OCI-M2 (cell line): ENCODE results near the gene TFB2M.

Experiments
- DNase-seq: peaks from one replicate; lab custom pipeline; 2025; ENCODE audit not compliant: unreplicated experiment; lab: John Stamatoyannopoulos, UW

TFB2M gene

GRCh38 chr1:246516126-246516525 is 49.9 kb downstream of the TFB2M start:
- no peak for DNase-seq

GRCh38 chr1:246515390-246516005 is 50.6 kb downstream of the TFB2M start:
- DNase-seq = no peak

GRCh38 chr1:246513619-246514343 is 52.3 kb downstream of the TFB2M start:
- no peak for DNase-seq

GRCh38 chr1:246513041-246513440 is 53.0 kb downstream of the TFB2M start:
- no peak for DNase-seq

DNA sequence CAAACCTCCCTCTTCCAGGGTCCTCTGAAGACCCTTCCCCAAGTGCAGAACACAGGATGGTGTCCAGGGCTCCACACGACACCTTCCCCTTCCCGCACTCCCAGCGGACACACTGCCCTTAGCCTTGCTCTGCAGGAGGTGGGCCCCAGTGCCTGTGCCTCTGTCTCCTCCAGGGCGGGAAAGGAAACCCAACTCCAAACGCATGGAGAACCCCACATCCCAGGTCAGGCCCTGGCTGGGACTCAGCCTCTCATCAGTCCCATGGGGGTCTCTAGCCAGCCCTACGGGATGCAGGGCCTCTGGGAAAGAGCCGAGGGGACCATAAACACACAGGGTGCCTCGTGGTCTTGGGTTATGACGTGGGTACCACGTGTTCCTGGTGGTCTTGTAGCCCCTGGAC is 53.4 kb downstream of the TFB2M start:
- DNase-seq = no peak

DNA sequence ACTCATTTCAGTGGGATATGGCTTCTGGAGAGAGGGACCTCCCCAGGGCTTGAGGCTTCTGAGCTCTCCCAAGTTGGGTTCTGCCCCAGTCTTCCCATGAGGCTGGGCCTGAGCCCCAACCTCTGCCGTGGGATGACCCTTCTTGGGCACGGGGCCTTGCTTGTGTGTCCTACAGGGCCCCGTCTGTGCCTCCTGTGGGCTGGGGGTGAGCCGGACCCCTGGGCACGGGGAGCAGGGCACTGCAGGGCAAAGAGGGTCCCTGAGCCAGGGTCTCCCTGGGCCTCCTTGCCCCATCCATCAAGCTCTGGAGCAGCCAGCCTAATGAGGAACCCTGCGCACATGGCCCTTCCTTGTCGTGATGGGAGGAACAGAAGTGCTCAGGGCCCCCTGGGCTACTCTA is 53.8 kb downstream of the TFB2M start:
- DNase-seq = no peak

- no peak for DNase-seq
Measured at GRCh38 chr1:246511203-246511602, 54.9 kb downstream of the TFB2M start.

DNA sequence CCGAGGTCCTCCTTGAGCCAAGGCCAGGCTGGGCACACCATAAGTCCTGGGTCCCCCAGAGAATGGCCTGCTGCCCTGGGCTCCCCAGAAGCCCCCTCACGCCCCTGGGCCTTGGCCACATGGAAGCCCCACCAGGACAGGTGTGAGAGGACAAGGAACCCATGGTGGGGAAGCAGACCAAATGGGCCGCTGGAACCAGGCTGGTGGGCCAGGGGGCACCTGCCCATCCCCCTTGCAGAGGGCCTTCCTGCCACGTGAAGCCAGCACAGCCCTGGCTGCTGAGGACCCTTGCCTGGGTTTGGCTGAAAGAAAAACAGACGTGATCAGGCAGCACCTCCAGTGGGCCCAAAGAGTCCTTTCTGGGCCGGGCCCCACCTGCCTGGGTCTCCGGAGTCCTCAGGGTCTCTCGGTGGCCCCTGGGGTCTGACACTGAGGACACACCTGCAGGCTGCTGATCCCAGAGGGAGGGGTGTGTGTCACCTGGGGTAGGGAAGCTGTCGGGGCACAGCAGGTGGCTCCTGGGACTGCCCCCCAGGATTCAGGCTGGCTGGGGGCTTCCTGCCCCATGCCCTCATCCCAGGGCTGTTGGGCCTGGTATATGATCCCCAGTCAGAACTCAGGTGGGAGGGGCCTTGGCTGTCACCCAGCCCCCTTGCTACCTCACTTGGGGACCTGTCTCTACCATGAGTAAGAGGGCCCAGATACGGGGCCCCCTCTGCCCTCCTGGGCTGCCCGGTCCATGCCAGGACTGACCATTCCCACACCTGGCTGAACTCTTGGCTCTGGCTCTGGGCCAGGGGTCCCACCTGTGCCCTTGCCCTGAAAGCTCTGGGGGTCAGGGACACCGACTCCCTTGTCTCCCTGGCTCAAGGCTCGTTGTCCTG is 55.7 kb downstream of the TFB2M start:
- DNase-seq = no peak

DNA sequence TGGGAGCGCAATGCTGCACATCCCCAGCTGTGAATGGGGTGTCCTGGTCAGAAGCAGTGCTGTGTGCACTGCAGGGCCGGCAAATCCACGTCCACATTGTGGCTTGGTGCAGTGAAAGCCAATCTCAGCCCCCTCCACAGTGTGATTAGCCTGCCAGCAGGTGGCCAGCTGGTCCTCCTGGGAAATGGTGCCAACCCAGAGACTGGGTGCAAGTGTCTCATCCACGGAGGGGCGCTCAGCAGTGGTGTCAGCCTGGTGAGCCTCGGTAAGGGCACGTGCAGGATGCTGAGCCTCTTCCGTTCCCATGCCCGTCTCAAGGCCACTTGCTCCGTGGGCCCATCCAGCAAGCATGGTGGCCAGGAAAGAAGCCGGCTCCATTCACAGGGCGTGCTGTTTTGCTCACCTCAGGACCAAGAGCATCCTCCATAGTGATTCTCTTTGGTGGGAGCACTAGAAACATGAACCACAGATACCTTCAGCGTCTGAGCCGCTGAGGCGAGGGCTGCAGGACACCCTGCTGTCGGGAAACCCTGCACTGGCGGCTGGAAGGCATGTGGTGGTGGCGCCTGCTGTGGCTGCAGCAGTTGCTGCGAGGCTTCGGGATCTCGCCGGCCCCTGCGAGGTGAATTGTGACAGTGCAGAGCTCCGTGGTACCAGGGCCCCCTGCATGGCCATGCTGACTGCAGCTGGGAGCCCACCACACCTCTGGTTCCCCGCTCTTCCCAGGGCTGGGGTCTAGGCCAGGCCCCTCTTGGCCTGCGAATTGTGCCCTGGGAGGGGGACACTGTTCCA is 57.0 kb downstream of the TFB2M start:
- DNase-seq = no peak

GRCh38 chr1:246506674-246507481 is 59.2 kb downstream of the TFB2M start, which contains the start of gene SMYD3:
Gene SMYD3, minus strand, starts transcription at chr1:246507279.
- DNase-seq = no peak

DNA sequence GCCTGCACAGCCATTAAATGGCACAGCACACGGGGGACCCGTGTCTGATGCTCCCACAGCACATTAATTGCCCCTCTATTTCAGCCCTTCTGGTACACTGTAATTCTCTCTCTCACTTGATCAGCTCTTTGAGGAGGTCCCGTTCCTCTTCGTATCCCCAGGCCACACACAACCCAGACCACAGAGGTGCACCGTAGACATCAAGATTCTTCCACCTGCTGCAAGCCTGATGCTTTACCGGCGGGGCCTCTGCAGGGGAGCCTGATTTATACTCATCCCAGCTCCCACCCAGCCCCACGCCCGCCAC is 59.7 kb downstream of the TFB2M start:
- no peak for DNase-seq

DNA sequence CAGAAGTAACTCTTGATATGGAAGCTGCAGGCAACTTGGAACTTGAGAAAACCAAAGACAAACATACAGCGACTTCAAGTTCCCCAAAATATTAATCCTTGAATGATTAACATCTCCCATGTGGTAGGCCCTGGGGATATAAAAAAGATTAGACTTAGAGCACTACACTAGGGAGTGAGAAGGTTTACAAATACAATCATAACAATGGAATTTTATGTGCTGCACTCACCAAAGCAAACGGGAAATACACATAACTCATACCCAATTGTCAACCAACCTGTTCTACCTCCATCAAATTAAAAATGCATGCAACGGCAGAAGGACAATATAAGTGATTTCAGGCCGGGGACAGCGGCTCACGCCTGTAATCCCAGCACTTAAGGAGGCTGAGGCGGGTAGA is 62.7 kb downstream of the TFB2M start:
- no peak for DNase-seq

DNA sequence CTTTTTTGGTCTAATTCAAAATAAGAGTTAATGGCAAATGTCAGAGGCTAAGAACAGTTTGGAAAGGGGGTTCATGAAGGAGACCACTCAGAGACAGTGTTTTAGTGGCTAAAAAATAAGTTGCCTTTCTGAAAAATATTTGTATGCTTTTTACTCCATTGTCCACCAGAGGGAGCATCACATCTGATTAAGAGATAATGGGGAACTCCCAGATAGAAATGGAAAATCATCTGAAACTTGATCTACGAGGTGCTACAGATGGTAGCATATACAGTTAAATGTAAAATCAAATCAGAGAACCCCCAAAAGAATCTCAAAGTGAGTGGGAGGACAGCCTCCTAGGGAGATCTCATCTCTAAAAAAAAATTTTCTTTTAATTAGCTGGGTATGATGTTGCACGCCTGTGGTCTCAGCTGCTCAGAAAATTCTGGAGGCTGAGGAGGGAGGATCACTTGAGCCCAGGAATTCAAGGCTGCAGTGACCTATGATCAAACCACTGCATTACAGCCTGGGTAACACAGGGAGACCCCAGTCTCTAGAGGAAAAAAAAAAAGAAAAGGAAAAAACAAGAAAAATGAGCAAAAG is 68.6 kb downstream of the TFB2M start:
- no peak for DNase-seq

GRCh38 chr1:246492611-246493245 is 73.3 kb downstream of the TFB2M start:
- peak; percentile 8 for DNase-seq

DNA sequence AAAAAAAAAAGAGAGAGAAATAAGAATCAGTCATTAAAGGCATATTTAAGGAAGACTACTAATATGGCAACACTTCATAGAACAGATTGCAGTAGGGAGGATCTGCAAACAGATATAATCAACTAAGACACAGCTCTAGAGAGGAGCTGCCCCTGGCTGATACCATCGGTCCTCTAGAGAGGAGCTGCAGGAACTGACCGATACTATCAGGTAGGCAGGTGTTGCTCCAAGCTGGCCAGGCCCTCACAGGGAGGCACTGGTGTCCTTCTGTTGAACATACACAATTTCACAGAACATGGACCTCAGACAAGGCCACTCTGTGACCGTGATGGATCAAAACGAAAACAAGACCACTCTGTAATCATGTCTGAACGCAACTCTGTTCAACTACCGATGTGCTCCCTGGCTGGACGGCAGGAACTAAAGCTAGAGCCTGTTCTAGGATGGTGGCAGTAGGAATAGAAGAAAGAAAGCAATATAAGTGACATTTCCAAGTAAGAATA is 74.5 kb downstream of the TFB2M start:
- no peak for DNase-seq
